Vagina (tissue), 2 donors: ENCODE measurements around the gene HRH3. TPM values are rescaled to one million over a fixed set of nuclear protein-coding genes. Genes with fewer than 3 reads are reported as not detected.
A peak's percentile ranks its signal among the peaks of the same experiment; 100 is the strongest.

ENCODE experiments used
- DNase-seq, 2 donors: peaks; one replicate each; pipeline ENCODE4 v3.0.0-alpha.2; 2017; ENCODE audit errors: extremely low spot score in 2 of 2
- H3K27ac ChIP-seq: fragments of 200-600 bp; sonication (generic); one replicate; pipeline ENCODE4 v1.5.1; 2019
- H3K27me3 ChIP-seq: fragments of 200-600 bp; sonication (generic); one replicate; pipeline ENCODE4 v1.5.1; 2019
- H3K36me3 ChIP-seq, 2 donors: fragments of 200-600 bp; sonication (generic); one replicate each; pipeline ENCODE4 v1.5.1; 2017 to 2019
- H3K4me1 ChIP-seq: fragments of 200-600 bp; sonication (generic); one replicate; pipeline ENCODE4 v1.5.1; 2019
- H3K4me3 ChIP-seq, 2 donors: fragments of 200-600 bp; sonication (generic); 1 replicate in 1 of 2; 2 replicates in 1 of 2; pipeline ENCODE4 v1.5.1; 2016 to 2019
- H3K9me3 ChIP-seq: fragments of 200-600 bp; sonication (generic); one replicate; pipeline ENCODE4 v1.5.1; 2019
- CTCF ChIP-seq, 3 experiments: fragments of 450-650 bp in 2 of 3; fragments of 200-600 bp in 1 of 3; sonication (generic) in 1 of 3; IDR thresholded peaks; one replicate each; pipeline ENCODE4 v1.5.1; 2017 to 2019; ENCODE audit warnings: antibody characterized with exemption in 3 of 3, mild to moderate bottlenecking in 2 of 3, moderate library complexity in 2 of 3
- POLR2A ChIP-seq, 2 donors: fragments of 450-650 bp; IDR thresholded peaks; one replicate each; pipeline ENCODE4 v1.6.1; 2017; ENCODE audit warnings: antibody characterized with exemption in 2 of 2, mild to moderate bottlenecking in 2 of 2, moderate library complexity in 2 of 2
- POLR2AphosphoS5 ChIP-seq, 2 donors: sonication (generic); formaldehyde crosslinking; IDR thresholded peaks; one replicate each; pipeline ENCODE4 v1.9.0; 2017; ENCODE audit warnings: antibody characterized with exemption in 2 of 2, mild to moderate bottlenecking in 2 of 2, low read depth in 1 of 2; ENCODE audit not compliant: insufficient read depth in 1 of 2
- intact Hi-C: fragments of 100-400 bp; cut with DNase I; formaldehyde crosslinking; loops from one replicate; pipeline ENCODE4 v1.15.1; 2023
- total RNA-seq: library from RNA; depleted of rRNA; stranded (reverse); fragments of >200 nt; gene quantifications from one replicate; pipeline ENCODE4 v1.2.3, GENCODE V29; 2016

The HRH3 gene
- total RNA-seq, 1 donor from 2014 or later, result not detected

- Histone ChIP-seq H3K4me1 (peaks cover 86% of the 10 kb centered on the region), H3K36me3 (peaks cover 0 to 12% of the 10 kb centered on the region in 2 donors), H3K9me3 (no peaks in the 10 kb centered on the region), H3K27ac (peak overlapping the region; percentile 46), H3K4me3 (no peak overlapping the region), H3K27me3 (no peaks in the 10 kb centered on the region)
- DNase-seq, result no peak
- intact Hi-C loops, result loop anchor here (5.0 kb wide), 1 partner anchor 1845 kb away; no protein-coding TSS in a partner anchor
- TF ChIP-seq POLR2AphosphoS5 (IDR thresholded peaks at IDR 0.05; ENCODE audit: insufficient read depth in 1 of 2, low read depth in 1 of 2), result no peak
- TF ChIP-seq POLR2A (IDR thresholded peaks at IDR 0.05), result no peak
- TF ChIP-seq CTCF (IDR thresholded peaks at IDR 0.05), result no peak
Observed at GRCh38 chr20:62242176-62242575, 22.1 kb upstream of the HRH3 start.

GRCh38 chr20:62241506-62241905 is 21.4 kb upstream of the HRH3 start:
- Histone ChIP-seq H3K4me1 (peaks cover 81% of the 10 kb centered on the region), H3K27me3 (no peaks in the 10 kb centered on the region), H3K9me3 (no peaks in the 10 kb centered on the region), H3K27ac (peak overlapping the region; percentile 86), H3K4me3 (no peak overlapping the region), H3K36me3 (peaks cover 0 to 12% of the 10 kb centered on the region in 2 donors)
- TF ChIP-seq POLR2AphosphoS5 (IDR thresholded peaks at IDR 0.05; ENCODE audit: insufficient read depth in 1 of 2, low read depth in 1 of 2) (peak in 1 of 2 donors; percentile 18), POLR2A (IDR thresholded peaks at IDR 0.05) (no peak), CTCF (IDR thresholded peaks at IDR 0.05) (no peak)
- intact Hi-C loops, result loop anchor here (5.0 kb wide), 1 partner anchor 1846 kb away; no protein-coding TSS in a partner anchor
- DNase-seq, result no peak

DNA sequence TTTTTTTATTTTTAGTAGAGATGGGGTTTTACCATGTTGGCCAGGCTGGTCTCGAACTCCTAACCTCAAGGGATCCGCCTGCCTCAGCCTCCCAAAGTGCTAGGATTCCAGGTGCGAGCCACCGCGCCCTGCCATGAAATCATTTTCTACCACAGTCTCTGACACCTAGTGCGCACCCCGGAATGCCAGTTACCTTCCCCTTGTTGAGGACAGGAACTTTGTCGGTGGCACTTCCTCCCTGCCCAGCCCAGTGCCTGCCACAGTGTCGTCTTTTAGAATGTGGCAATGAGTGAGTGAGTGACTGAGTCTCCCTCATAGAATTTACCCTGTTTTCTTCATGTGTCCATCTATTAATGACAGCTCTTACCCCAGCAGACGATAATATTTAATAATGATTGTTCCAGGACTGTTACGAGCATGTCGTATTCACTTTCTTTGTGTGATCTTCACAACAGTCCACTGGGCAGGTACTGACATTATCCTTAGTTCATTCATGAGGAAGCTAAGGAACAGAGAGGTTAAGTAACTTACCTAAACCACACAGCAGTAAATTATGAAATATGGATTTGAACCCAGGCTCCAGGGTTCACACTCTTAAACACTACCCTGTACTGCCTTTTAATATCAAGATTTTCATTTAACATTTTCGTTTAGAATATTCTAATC is 20.1 kb upstream of the HRH3 start:
- H3K27me3 ChIP-seq, result no peaks in the 10 kb centered on the region
- intact Hi-C loops, result loop anchor here (5.0 kb wide), 1 partner anchor 1847 kb away; no protein-coding TSS in a partner anchor
- no peak for TF ChIP-seq CTCF (IDR thresholded peaks at IDR 0.05)
- no peak for TF ChIP-seq POLR2A (IDR thresholded peaks at IDR 0.05)
- no peak for TF ChIP-seq POLR2AphosphoS5 (IDR thresholded peaks at IDR 0.05; ENCODE audit: insufficient read depth in 1 of 2, low read depth in 1 of 2)
- DNase-seq, result no peak
- H3K4me3 ChIP-seq, result peak overlapping the region in 1 of 2 donors; percentile 78
- H3K36me3 ChIP-seq, result peaks cover 0 to 12% of the 10 kb centered on the region in 2 donors
- H3K27ac ChIP-seq, result peak overlapping the region; percentile 86
- H3K4me1 ChIP-seq, result peaks cover 69% of the 10 kb centered on the region
- H3K9me3 ChIP-seq, result no peaks in the 10 kb centered on the region

- Histone ChIP-seq H3K4me1 (peaks cover 61% of the 10 kb centered on the region), H3K9me3 (no peaks in the 10 kb centered on the region), H3K27me3 (no peaks in the 10 kb centered on the region), H3K4me3 (peak overlapping the region; percentile 78 to 97), H3K36me3 (peaks cover 0 to 12% of the 10 kb centered on the region in 2 donors), H3K27ac (peak overlapping the region; percentile 86)
- intact Hi-C loops, result no loop called here
- no peak for DNase-seq
- TF ChIP-seq POLR2AphosphoS5 (IDR thresholded peaks at IDR 0.05; ENCODE audit: insufficient read depth in 1 of 2, low read depth in 1 of 2) (no peak), CTCF (IDR thresholded peaks at IDR 0.05) (no peak), POLR2A (IDR thresholded peaks at IDR 0.05) (no peak)
Observed at GRCh38 chr20:62239278-62239879, 19.3 kb upstream of the HRH3 start.
